ENCODE measurements around the gene C1QTNF9. TPM values are rescaled to one million over a fixed set of nuclear protein-coding genes. Genes with fewer than 3 reads are reported as not detected.

C1QTNF9 gene
- total and polyA plus RNA-seq, 2 donors (not counting 3 experiments of a cell fraction or from before 2014, with no cell fraction given), result not detected

GRCh38 chr13:24272452-24273161 lies 36.8 kb upstream of the C1QTNF9 start:
- CTCF ChIA-PET, result interaction anchor here (0.6 kb wide), 1 partner anchor 11 kb away, joined by 3 read pairs; no protein-coding TSS in a partner anchor
- H3K36me3 ChIP-seq (ENCODE audit: control insufficient read depth in 2 of 2, extremely low read depth in 1 of 2, insufficient read depth in 2 of 2, low read length in 2 of 2), result no peaks in the 10 kb centered on the region
- H3K4me3 ChIP-seq (replicated peaks in 1 of 3; ENCODE audit: insufficient read depth in 1 of 3, low read depth in 1 of 3, low read length in 3 of 3), result peak overlapping the region in 1 of 3 experiments; percentile 58
- no peaks in the 10 kb centered on the region for H3K9me3 ChIP-seq (replicated peaks; ENCODE audit: control insufficient read depth, insufficient read depth, low read length)
- no peaks in the 10 kb centered on the region for H3K79me2 ChIP-seq (ENCODE audit: control insufficient read depth, insufficient read depth, low read length)
- no peaks in the 10 kb centered on the region for H4K20me1 ChIP-seq (replicated peaks; ENCODE audit: control insufficient read depth, extremely low read depth, insufficient read depth, low read length)
- H3K27me3 ChIP-seq (ENCODE audit: control insufficient read depth in 2 of 2, insufficient read depth in 2 of 2, low read length in 2 of 2), result no peaks in the 10 kb centered on the region
- peak overlapping the region; percentile 12 for H3K9ac ChIP-seq (replicated peaks; ENCODE audit: extremely low read depth, insufficient read depth, low read length)
- H3K27ac ChIP-seq (ENCODE audit: insufficient read depth, low read depth, low read length), result no peak overlapping the region
- DNase-seq (ENCODE audit: low read depth, low spot score) (no peak), FAIRE-seq (no peak)
- BruUV-seq (replicated peaks), result no TSS peak
- H3K4me1 ChIP-seq (ENCODE audit: control insufficient read depth, extremely low read depth, insufficient read depth, low read length), result peaks cover 22% of the 10 kb centered on the region
- intact Hi-C loops (cut with micrococcal nuclease) (no loop called here), dilution Hi-C loops (cut with MboI; ENCODE audit: extremely low pct_ligation_motif_present, low sequenced_read_pairs) (no loop called here)
- no peak overlapping the region for H2AFZ ChIP-seq (ENCODE audit: low read depth, low read length)
- no peak for TF ChIP-seq GATA2 (IDR thresholded peaks at IDR 0.05; ENCODE audit: insufficient read depth, insufficient read length, low read depth, low read length)
- no peak for TF ChIP-seq MAX (IDR thresholded peaks at IDR 0.05; ENCODE audit: insufficient read depth, insufficient read length)
- no peaks in the 10 kb centered on the region for H3K9me1 ChIP-seq (replicated peaks; ENCODE audit: control insufficient read depth, extremely low read depth, insufficient read depth, low read length)
- POLR2A ChIA-PET, result no interaction called here
- H3K4me2 ChIP-seq (ENCODE audit: insufficient read depth, low read length), result peak overlapping the region; percentile 72

GRCh38 chr13:24273926-24274325 lies 35.5 kb upstream of the C1QTNF9 start:
- FAIRE-seq, result no peak
- TF ChIP-seq CTCF (IDR thresholded peaks at IDR 0.05; ENCODE audit: extremely low read depth in 1 of 2, insufficient read depth in 1 of 2, low read depth in 1 of 2, low read length in 2 of 2) (no peak), POLR2AphosphoS5 (IDR thresholded peaks at IDR 0.05; ENCODE audit: insufficient read depth, low read depth, low read length) (no peak), GATA2 (IDR thresholded peaks at IDR 0.05; ENCODE audit: insufficient read depth, insufficient read length, low read depth, low read length) (no peak)
- Histone ChIP-seq H3K9me3 (replicated peaks; ENCODE audit: control insufficient read depth, insufficient read depth, low read length) (no peaks in the 10 kb centered on the region), H3K4me2 (ENCODE audit: insufficient read depth, low read length) (no peak overlapping the region), H3K9me1 (replicated peaks; ENCODE audit: control insufficient read depth, extremely low read depth, insufficient read depth, low read length) (no peaks in the 10 kb centered on the region), H3K4me1 (ENCODE audit: control insufficient read depth, extremely low read depth, insufficient read depth, low read length) (peaks cover 22% of the 10 kb centered on the region), H3K27me3 (ENCODE audit: control insufficient read depth in 2 of 2, insufficient read depth in 2 of 2, low read length in 2 of 2) (no peaks in the 10 kb centered on the region), H4K20me1 (replicated peaks; ENCODE audit: control insufficient read depth, extremely low read depth, insufficient read depth, low read length) (no peaks in the 10 kb centered on the region), H2AFZ (ENCODE audit: low read depth, low read length) (no peak overlapping the region), H3K36me3 (ENCODE audit: control insufficient read depth in 2 of 2, extremely low read depth in 1 of 2, insufficient read depth in 2 of 2, low read length in 2 of 2) (no peaks in the 10 kb centered on the region), H3K27ac (ENCODE audit: insufficient read depth, low read depth, low read length) (no peak overlapping the region), H3K9ac (replicated peaks; ENCODE audit: extremely low read depth, insufficient read depth, low read length) (no peak overlapping the region), H3K79me2 (ENCODE audit: control insufficient read depth, insufficient read depth, low read length) (no peaks in the 10 kb centered on the region), H3K4me3 (replicated peaks in 1 of 3; ENCODE audit: insufficient read depth in 1 of 3, low read depth in 1 of 3, low read length in 3 of 3) (no peak overlapping the region)
- DNase-seq (ENCODE audit: low read depth, low spot score), result no peak
- BruUV-seq (replicated peaks), result no TSS peak
- CTCF ChIA-PET, result interaction anchor here (0.8 kb wide), 1 partner anchor 11 kb away, joined by 3 read pairs; no protein-coding TSS in a partner anchor
- intact Hi-C loops (cut with micrococcal nuclease), result no loop called here
- dilution Hi-C loops (cut with MboI; ENCODE audit: extremely low pct_ligation_motif_present, low sequenced_read_pairs), result no loop called here
- POLR2A ChIA-PET, result no interaction called here
